Urothelium cell line (cell line): ENCODE results near the gene MIP.
"Not testable (repeated sequence)": the region's sequence is repeated elsewhere in the genome, so short reads cannot be mapped to it uniquely, and the experiment has no call there.

Experiments used
- DNase-seq: peaks from one replicate; pipeline ENCODE4 v3.0.0; 2011; ENCODE audit warnings: low spot score, mixed read lengths
- FAIRE-seq: peaks from 2 replicates; lab custom pipeline; 2011; peaks lifted over from hg19 to GRCh38; lab: Jason Lieb, UNC

Gene MIP

GRCh38 chr12:56468216-56469006 lies 14.0 kb upstream of the MIP start, which contains the start of gene SPRYD4:
SPRYD4 (plus strand) TSS chr12:56468578; CDS start chr12:56468592, 14 bp downstream.
- FAIRE-seq = no peak
- peak; percentile 96 for DNase-seq

- no peak for DNase-seq
- no peak for FAIRE-seq
Measured at GRCh38 chr12:56462565-56462964, 8.1 kb upstream of the MIP start.

GRCh38 chr12:56461235-56462159 lies 7.0 kb upstream of the MIP start:
- FAIRE-seq (no peak), DNase-seq (peak; percentile 27)

GRCh38 chr12:56457817-56458216 lies 3.4 kb upstream of the MIP start:
- DNase-seq = no peak
- FAIRE-seq = no peak

- DNase-seq (no peak), FAIRE-seq (no peak)
Measured at GRCh38 chr12:56451147-56451546, 3.3 kb downstream of the MIP start.

GRCh38 chr12:56450241-56450640 lies 4.2 kb downstream of the MIP start:
- FAIRE-seq = no peak
- DNase-seq = no peak

- FAIRE-seq = no peak
Measured at GRCh38 chr12:56449622-56449984, 4.9 kb downstream of the MIP start.

GRCh38 chr12:56448860-56449621 lies 5.4 kb downstream of the MIP start, which contains the start of gene TIMELESS:
TIMELESS (minus strand) TSS chr12:56449426; CDS start chr12:56434170, 15,256 bp downstream.
- DNase-seq = peak; percentile 96
- FAIRE-seq = peak; percentile 65

More at GRCh38 chr12:56449622-56449984, 4.9 kb downstream of the MIP start:
- DNase-seq = no peak

- not testable (repeated sequence) for FAIRE-seq, DNase-seq
Measured at GRCh38 chr12:56443208-56443607, 11.2 kb downstream of the MIP start.

- DNase-seq (no peak), FAIRE-seq (no peak)
Measured at GRCh38 chr12:56437430-56438176, 16.9 kb downstream of the MIP start.

GRCh38 chr12:56434828-56435227 lies 19.6 kb downstream of the MIP start:
- DNase-seq (no peak), FAIRE-seq (no peak)

GRCh38 chr12:56431850-56432249 lies 22.6 kb downstream of the MIP start:
- no peak for DNase-seq
- no peak for FAIRE-seq

GRCh38 chr12:56431288-56431687 lies 23.2 kb downstream of the MIP start:
- no peak for FAIRE-seq
- DNase-seq = no peak

GRCh38 chr12:56425940-56426438 lies 28.5 kb downstream of the MIP start:
- FAIRE-seq (no peak), DNase-seq (no peak)

GRCh38 chr12:56425193-56425592 lies 29.3 kb downstream of the MIP start:
- FAIRE-seq (no peak), DNase-seq (no peak)

GRCh38 chr12:56420411-56420810 lies 34.0 kb downstream of the MIP start:
- no peak for FAIRE-seq
- DNase-seq = no peak

- FAIRE-seq (no peak), DNase-seq (no peak)
Measured at GRCh38 chr12:56417739-56418138, 36.7 kb downstream of the MIP start.

- DNase-seq = no peak
- FAIRE-seq = no peak
Measured at GRCh38 chr12:56414401-56414800, 40.1 kb downstream of the MIP start.

- FAIRE-seq = no peak
- DNase-seq = no peak
Measured at GRCh38 chr12:56413392-56413791, 41.1 kb downstream of the MIP start.
